Astrocyte of the cerebellum (primary cell): ENCODE data around the gene NOC3L.
A peak's percentile ranks its signal among the peaks of the same experiment; 100 is the strongest.

Experiments used
- DNase-seq: peaks from one replicate; pipeline ENCODE4 v3.0.0-alpha.2; 2011; ENCODE audit warnings: low read depth
- H3K4me3 ChIP-seq: 2 replicates; pipeline ENCODE4 v1.5.1; 2011; ENCODE audit warnings: mild to moderate bottlenecking, low read depth, low read length, moderate library complexity
- in situ Hi-C: cut with HindIII; loops from 2 replicates; pipeline ENCODE4 v1.10.0; 2017; ENCODE audit warnings: low sequenced_read_pairs
- TF ChIP-seq, protein P1 (sequence below): IDR thresholded peaks from 2 replicates; pipeline ENCODE4 v1.5.1; 2012; ENCODE audit warnings: low read length, low read depth, moderate library complexity, mild to moderate bottlenecking; ENCODE audit errors: missing control alignments

NOC3L gene

DNA sequence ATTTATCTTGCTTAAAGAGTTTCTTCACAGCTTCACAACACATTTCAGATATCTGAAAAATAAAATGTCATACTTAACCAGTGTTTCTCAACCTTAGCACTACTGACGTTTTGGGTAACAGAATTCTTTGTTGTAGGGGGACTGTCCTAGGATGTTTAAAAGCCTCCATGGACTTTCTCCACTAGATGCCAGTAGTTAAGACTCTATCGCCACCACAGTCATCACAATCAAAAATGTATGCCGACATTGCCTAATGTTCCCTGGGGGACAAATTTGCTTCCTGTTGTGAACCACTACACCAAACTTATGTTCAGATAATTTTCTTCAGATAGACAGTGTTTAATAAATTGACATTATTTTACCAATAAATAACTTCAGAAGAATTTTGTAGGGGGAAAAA lies 13.4 kb downstream of the NOC3L start:
- H3K4me3 ChIP-seq: no peak overlapping the region
- in situ Hi-C loops: no loop called here
- no peak for DNase-seq
- TF ChIP-seq, protein P1, sequence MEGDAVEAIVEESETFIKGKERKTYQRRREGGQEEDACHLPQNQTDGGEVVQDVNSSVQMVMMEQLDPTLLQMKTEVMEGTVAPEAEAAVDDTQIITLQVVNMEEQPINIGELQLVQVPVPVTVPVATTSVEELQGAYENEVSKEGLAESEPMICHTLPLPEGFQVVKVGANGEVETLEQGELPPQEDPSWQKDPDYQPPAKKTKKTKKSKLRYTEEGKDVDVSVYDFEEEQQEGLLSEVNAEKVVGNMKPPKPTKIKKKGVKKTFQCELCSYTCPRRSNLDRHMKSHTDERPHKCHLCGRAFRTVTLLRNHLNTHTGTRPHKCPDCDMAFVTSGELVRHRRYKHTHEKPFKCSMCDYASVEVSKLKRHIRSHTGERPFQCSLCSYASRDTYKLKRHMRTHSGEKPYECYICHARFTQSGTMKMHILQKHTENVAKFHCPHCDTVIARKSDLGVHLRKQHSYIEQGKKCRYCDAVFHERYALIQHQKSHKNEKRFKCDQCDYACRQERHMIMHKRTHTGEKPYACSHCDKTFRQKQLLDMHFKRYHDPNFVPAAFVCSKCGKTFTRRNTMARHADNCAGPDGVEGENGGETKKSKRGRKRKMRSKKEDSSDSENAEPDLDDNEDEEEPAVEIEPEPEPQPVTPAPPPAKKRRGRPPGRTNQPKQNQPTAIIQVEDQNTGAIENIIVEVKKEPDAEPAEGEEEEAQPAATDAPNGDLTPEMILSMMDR: peak; percentile 22

DNA sequence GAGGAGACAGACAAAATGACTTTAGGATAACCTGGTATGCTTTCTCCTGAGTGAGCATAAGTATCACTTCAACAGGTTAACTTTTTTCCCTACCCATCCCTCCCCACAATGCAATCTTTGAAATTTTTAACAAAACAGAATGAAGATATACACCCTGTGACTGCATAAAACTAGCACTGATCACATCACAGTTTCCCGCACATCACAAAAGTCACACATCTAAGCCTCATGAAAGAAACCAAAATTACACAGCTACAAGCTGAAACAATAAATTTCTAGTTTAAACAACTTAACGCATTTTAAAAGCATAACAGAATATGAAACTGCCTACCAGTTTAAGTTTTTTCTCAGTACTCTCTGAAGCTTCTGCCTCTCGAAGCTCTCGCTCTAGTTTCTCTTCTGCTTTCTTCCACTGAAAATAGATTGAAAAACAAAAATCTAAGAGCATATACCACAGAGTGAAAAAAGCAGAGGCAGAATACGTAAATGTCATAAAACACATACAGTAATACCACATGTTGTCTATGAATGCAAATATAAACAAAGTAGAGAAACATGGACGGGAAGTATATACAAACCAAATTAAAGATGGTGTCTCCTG lies 18.1 kb downstream of the NOC3L start:
- no peak for DNase-seq
- in situ Hi-C loops: no loop called here
- TF ChIP-seq, protein P1: no peak
- H3K4me3 ChIP-seq: no peak overlapping the region

DNA sequence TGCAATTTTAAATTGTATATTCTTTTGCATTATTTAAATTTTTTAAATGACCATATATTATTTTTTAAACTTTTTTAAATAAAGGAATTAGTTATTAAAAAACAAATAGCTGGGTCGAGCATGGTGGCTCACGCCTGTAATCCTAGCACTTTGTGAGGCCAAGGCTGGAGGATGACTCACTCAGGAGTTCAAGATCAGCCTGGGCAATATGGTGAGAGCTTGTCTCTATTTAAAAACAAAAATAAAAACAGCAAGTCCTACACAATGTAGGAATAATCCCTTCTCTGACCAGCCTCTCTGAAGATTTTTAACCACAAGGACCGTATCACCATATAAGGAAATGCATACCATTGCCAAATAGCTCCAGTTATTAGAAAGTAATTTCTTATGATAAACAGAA lies 19.6 kb downstream of the NOC3L start:
- in situ Hi-C loops: no loop called here
- TF ChIP-seq, protein P1: no peak
- no peak for DNase-seq
- H3K4me3 ChIP-seq: no peak overlapping the region

DNA sequence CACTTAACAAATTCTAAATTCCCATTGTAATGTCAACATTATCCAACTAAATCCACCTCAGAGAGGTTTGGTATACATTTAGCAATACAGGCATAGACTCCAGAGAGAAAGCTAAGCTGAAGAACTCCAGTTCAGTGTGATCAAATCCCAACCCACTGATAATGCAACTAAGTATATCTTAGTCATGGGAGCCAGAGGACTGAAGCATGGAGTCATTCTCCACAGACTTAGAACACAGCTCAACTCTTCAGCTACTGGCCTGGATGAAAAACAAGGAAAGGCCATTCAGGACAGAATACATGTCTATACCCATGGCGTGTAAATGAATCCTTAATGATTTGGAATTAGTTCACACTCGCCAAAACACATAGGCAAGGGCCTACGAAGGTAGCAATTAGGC lies 27.9 kb downstream of the NOC3L start:
- DNase-seq: no peak
- TF ChIP-seq, protein P1: no peak
- H3K4me3 ChIP-seq: no peak overlapping the region
- in situ Hi-C loops: no loop called here

DNA sequence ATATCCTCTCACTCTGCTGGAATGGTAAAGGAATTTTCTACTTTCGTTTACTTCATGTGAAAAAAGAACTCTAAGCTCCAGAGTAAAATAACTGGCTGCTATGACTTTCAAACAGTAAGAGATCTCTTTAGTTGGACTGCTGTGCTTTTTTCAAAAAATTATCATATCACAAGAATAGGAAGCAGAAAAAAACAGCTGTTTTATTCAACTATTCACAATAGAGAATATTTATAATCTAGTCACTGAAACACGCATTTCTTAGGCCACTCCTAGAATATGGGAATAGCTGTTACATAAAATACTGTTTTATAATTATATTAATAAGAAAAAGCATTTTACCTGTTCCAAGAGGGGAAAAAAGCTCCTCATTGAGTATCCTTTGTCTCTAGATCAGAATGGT lies 29.7 kb downstream of the NOC3L start:
- no peak for DNase-seq
- in situ Hi-C loops: no loop called here
- no peak overlapping the region for H3K4me3 ChIP-seq
- TF ChIP-seq, protein P1: no peak

DNA sequence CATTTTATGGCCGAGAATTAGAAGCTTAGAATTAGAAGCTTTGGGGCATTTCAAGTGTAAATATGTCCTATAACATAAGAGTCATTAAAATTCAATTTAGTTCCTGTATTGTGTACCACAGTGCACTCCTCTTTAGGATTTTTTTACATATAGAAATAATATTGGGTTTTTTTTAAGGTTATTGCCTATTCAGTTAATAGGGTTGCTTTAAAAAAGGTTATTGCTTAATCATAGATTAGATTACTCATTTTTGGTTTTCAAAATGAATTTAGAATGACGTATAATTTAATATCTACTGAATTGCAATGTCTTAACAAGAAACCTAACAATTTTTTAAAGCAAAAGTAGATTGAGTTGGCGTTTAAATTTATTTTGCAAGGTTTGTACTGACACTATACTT lies 34.1 kb downstream of the NOC3L start:
- H3K4me3 ChIP-seq: no peak overlapping the region
- TF ChIP-seq, protein P1: no peak
- in situ Hi-C loops: no loop called here
- DNase-seq: no peak
